Motor neuron (in vitro differentiated cells): ENCODE results near the gene GHRHR. TPM values are rescaled to one million over a fixed set of nuclear protein-coding genes. Genes with fewer than 3 reads are reported as not detected.

ENCODE experiments used
- ATAC-seq, 8 experiments: fragments of 200-7000 bp; cut with Tn5 transposase; replicated peaks in 6 of 8; 2 replicates each; pipeline ENCODE4 v1.8.0; 2021; ENCODE audit warnings: mild to moderate bottlenecking in 8 of 8, moderate library complexity in 8 of 8
- H3K27ac ChIP-seq, 2 donors: fragments of 250-450 bp; sonication (Bioruptor Pico); 2 replicates each; pipeline ENCODE4 v1.9.0; 2021; ENCODE audit warnings: antibody characterized with exemption in 2 of 2, mild to moderate bottlenecking in 2 of 2, moderate library complexity in 1 of 2
- H3K4me1 ChIP-seq, 2 donors: fragments of 250-450 bp; sonication (Bioruptor Pico); replicated peaks in 1 of 2; 2 replicates each; pipeline ENCODE4 v1.6.1; 2021; ENCODE audit warnings: antibody characterized with exemption in 2 of 2, mild to moderate bottlenecking in 2 of 2, moderate library complexity in 1 of 2
- H3K4me3 ChIP-seq, 5 donors: fragments of 250-450 bp; sonication (Bioruptor Pico); 2 replicates each; pipeline ENCODE4 v1.9.0; 2021; ENCODE audit warnings: antibody characterized with exemption in 5 of 5, mild to moderate bottlenecking in 5 of 5, moderate library complexity in 4 of 5
- WGBS, 10 experiments: fragments of 450-650 bp; shearing (Covaris generic); methylation state at CpG; one replicate each; pipeline ENCODE4 v1.0.0; 2022; 5-methylcytosine and 5-hydroxymethylcytosine counted together
- in situ Hi-C, 9 experiments: fragments of 400-800 bp; cut with MboI; loops; one replicate each; pipeline ENCODE4 v1.15.0; 2021; ENCODE audit warnings: low sequenced_read_pairs in 9 of 9, low pct_unique_long_range_greater_than_20kb in 2 of 9; ENCODE audit not compliant: unreplicated experiment in 9 of 9
- total RNA-seq, 8 experiments: library from RNA; unstranded; fragments of 300-600 nt; gene quantifications; 2 replicates each; pipeline versions ENCODE4 v1.2.3 to v1.2.4, GENCODE V29; 2022

Gene GHRHR
- total RNA-seq, 8 experiments from 2014 or later: 0.56 to 4.9 (median 1.6) TPM; not detected in 3

- no peak overlapping the region for H3K4me3 ChIP-seq
- no peaks in the 10 kb centered on the region for H3K4me1 ChIP-seq
- in situ Hi-C loops: loop anchor here in 2 of 9 experiments (25.0 kb wide), 1 partner anchor 138 kb away; no protein-coding TSS in a partner anchor
- H3K27ac ChIP-seq: no peak overlapping the region
- no peak for ATAC-seq
These were observed 13.6 kb upstream of the GHRHR start for GRCh38 chr7:30950197-30950596.

GRCh38 chr7:30954914-30955313 is 8.8 kb upstream of the GHRHR start:
- H3K4me1 ChIP-seq: no peaks in the 10 kb centered on the region
- H3K27ac ChIP-seq: no peak overlapping the region
- peak in 2 of 8 experiments; percentile 73 to 85 for ATAC-seq
- in situ Hi-C loops: loop anchor here in 2 of 9 experiments (25.0 kb wide), 1 partner anchor 143 kb away; no protein-coding TSS in a partner anchor
- no peak overlapping the region for H3K4me3 ChIP-seq
- 10 to 77% (median 50%) methylated on average over 2 to 4 of the region's 4 CpGs for WGBS, 10 experiments

GRCh38 chr7:30956704-30957103 is 7.0 kb upstream of the GHRHR start:
- ATAC-seq: no peak
- Histone ChIP-seq H3K27ac (no peak overlapping the region), H3K4me1 (no peaks in the 10 kb centered on the region), H3K4me3 (no peak overlapping the region)
- WGBS, 10 experiments: 88 to 100% (median 100%) methylated on average over 1 of the region's 1 CpG
- in situ Hi-C loops: loop anchor here in 2 of 9 experiments (25.0 kb wide), 1 partner anchor 144 kb away; no protein-coding TSS in a partner anchor

- in situ Hi-C loops: loop anchor here in 2 of 9 experiments (25.0 kb wide), 1 partner anchor 153 kb away; no protein-coding TSS in a partner anchor
- H3K27ac ChIP-seq: no peak overlapping the region
- no peak overlapping the region for H3K4me3 ChIP-seq
- no peak for ATAC-seq
- WGBS, 10 experiments: no CpG with 5 or more reads among the region's 4 CpGs
- no peaks in the 10 kb centered on the region for H3K4me1 ChIP-seq
These were observed 1.6 kb downstream of the GHRHR start for GRCh38 chr7:30965372-30965771.

- 80 to 92% (median 90%) methylated on average over 1 to 2 of the region's 9 CpGs; no CpG with 5 or more reads in 7 of the 10 experiments for WGBS, 10 experiments
- in situ Hi-C loops: loop anchor here in 2 of 9 experiments (25.0 kb wide), 1 partner anchor 154 kb away; no protein-coding TSS in a partner anchor
- Histone ChIP-seq H3K27ac (no peak overlapping the region), H3K4me1 (peaks cover 0 to 1% of the 10 kb centered on the region in 2 donors), H3K4me3 (no peak overlapping the region)
- no peak for ATAC-seq
These were observed 2.1 kb downstream of the GHRHR start for GRCh38 chr7:30965883-30966282.

- 70 to 94% (median 83%) methylated on average over 1 to 2 of the region's 2 CpGs; no CpG with 5 or more reads in 6 of the 10 experiments for WGBS, 10 experiments
- Histone ChIP-seq H3K27ac (no peak overlapping the region), H3K4me3 (no peak overlapping the region), H3K4me1 (peaks cover 0 to 9% of the 10 kb centered on the region in 2 donors)
- in situ Hi-C loops: loop anchor here in 2 of 9 experiments (25.0 kb wide), 1 partner anchor 156 kb away; no protein-coding TSS in a partner anchor
- no peak for ATAC-seq
These were observed 4.5 kb downstream of the GHRHR start for GRCh38 chr7:30968294-30968693.

- H3K4me3 ChIP-seq: no peak overlapping the region
- WGBS, 10 experiments: 33 to 71% (median 60%) methylated on average over 1 to 4 of the region's 7 CpGs; no CpG with 5 or more reads in 6 of the 10 experiments
- no peak for ATAC-seq
- H3K4me1 ChIP-seq: peaks cover 0 to 9% of the 10 kb centered on the region in 2 donors
- no peak overlapping the region for H3K27ac ChIP-seq
- in situ Hi-C loops: loop anchor here in 2 of 9 experiments (25.0 kb wide), 1 partner anchor 157 kb away; no protein-coding TSS in a partner anchor
These were observed 5.2 kb downstream of the GHRHR start for GRCh38 chr7:30968747-30969603.

- H3K4me1 ChIP-seq: peaks cover 0 to 9% of the 10 kb centered on the region in 2 donors
- no peak for ATAC-seq
- WGBS, 10 experiments: 67% methylated on average over 1 of the region's 1 CpG; no CpG with 5 or more reads in 9 of the 10 experiments
- in situ Hi-C loops: loop anchor here in 2 of 9 experiments (25.0 kb wide), 1 partner anchor 157 kb away; no protein-coding TSS in a partner anchor
- H3K27ac ChIP-seq: no peak overlapping the region
- H3K4me3 ChIP-seq: no peak overlapping the region
These were observed 5.8 kb downstream of the GHRHR start for GRCh38 chr7:30969604-30969970.

- 0 to 92% (median 75%) methylated on average over 1 to 4 of the region's 5 CpGs; no CpG with 5 or more reads in 5 of the 10 experiments for WGBS, 10 experiments
- H3K4me1 ChIP-seq: peaks cover 0 to 12% of the 10 kb centered on the region in 2 donors
- no peak overlapping the region for H3K4me3 ChIP-seq
- H3K27ac ChIP-seq: no peak overlapping the region
- in situ Hi-C loops: loop anchor here in 3 of 9 experiments (10.0 to 25.0 kb wide), 2 partner anchors 158 to 165 kb away; no protein-coding TSS in a partner anchor
- ATAC-seq: no peak
These were observed 6.3 kb downstream of the GHRHR start for GRCh38 chr7:30970074-30970473.

GRCh38 chr7:30970594-30971094 is 6.9 kb downstream of the GHRHR start:
- 0 to 86% (median 39%) methylated on average over 1 to 6 of the region's 6 CpGs; no CpG with 5 or more reads in 1 of the 10 experiments for whole genome bisulfite sequencing, 10 experiments
- Histone ChIP-seq H3K4me1 (peaks cover 0 to 12% of the 10 kb centered on the region in 2 donors), H3K27ac (no peak overlapping the region), H3K4me3 (no peak overlapping the region)
- ATAC-seq: peak in 5 of 8 experiments; percentile 57 to 67 (median 63)
- in situ Hi-C loops: loop anchor here in 3 of 9 experiments (10.0 to 25.0 kb wide), 2 partner anchors 158 to 166 kb away; no protein-coding TSS in a partner anchor

- Histone ChIP-seq H3K4me1 (peaks cover 0 to 12% of the 10 kb centered on the region in 2 donors), H3K4me3 (no peak overlapping the region), H3K27ac (no peak overlapping the region)
- in situ Hi-C loops: loop anchor here in 3 of 9 experiments (10.0 to 25.0 kb wide), 2 partner anchors 159 to 167 kb away; no protein-coding TSS in a partner anchor
- WGBS, 10 experiments: 0 to 7% methylated on average over 1 to 2 of the region's 3 CpGs; no CpG with 5 or more reads in 8 of the 10 experiments
- no peak for ATAC-seq
These were observed 7.7 kb downstream of the GHRHR start for GRCh38 chr7:30971440-30971839.

- no peak overlapping the region for H3K27ac ChIP-seq
- ATAC-seq: peak in 2 of 8 experiments; percentile 43 to 45
- in situ Hi-C loops: loop anchor here in 3 of 9 experiments (10.0 to 25.0 kb wide), 2 partner anchors 160 to 167 kb away; no protein-coding TSS in a partner anchor
- peaks cover 0 to 12% of the 10 kb centered on the region in 2 donors for H3K4me1 ChIP-seq
- H3K4me3 ChIP-seq: no peak overlapping the region
- 16 to 78% (median 46%) methylated on average over 1 to 9 of the region's 15 CpGs for WGBS, 10 experiments
These were observed 8.2 kb downstream of the GHRHR start for GRCh38 chr7:30971840-30972563.
